Caco-2 (cell line): ENCODE measurements around the gene PLCB4. TPM values are rescaled to one million over a fixed set of nuclear protein-coding genes. Genes with fewer than 3 reads are reported as not detected.

Experiments used
- BruUV-seq: library from RNA; stranded (reverse); fragments of 400-500 nt; replicated peaks from 2 replicates; lab custom pipeline; 2021; lab: Mats Ljungman, UMichigan
- CTCF ChIA-PET: fragments of 300-600 bp; sonication (Branson Sonifier 250); formaldehyde crosslinking; loops from one replicate; lab custom pipeline; 2022; ENCODE audit warnings: antibody characterized with exemption; lab: Charles Lee
- POLR2A ChIA-PET: fragments of 300-600 bp; sonication (Branson Sonifier 250); formaldehyde crosslinking; loops from one replicate; lab custom pipeline; 2022; ENCODE audit warnings: antibody characterized with exemption; lab: Charles Lee
- DNase-seq, 2 experiments: peaks; one replicate each; pipeline versions ENCODE4 v3.0.0 to v3.0.0-alpha.2; 2020 to 2022
- H3K27me3 ChIP-seq: replicated peaks from 2 replicates; pipeline ENCODE4 v1.6.0; 2011; ENCODE audit warnings: low read length; ENCODE audit not compliant: control insufficient read depth, insufficient read depth
- H3K36me3 ChIP-seq: 2 replicates; pipeline ENCODE4 v1.5.1; 2011; ENCODE audit warnings: low read length; ENCODE audit not compliant: control insufficient read depth, insufficient read depth
- H3K4me1 ChIP-seq: fragments of 250-450 bp; sonication (Bioruptor Pico); 2 replicates; pipeline ENCODE4 v1.5.1; 2020; ENCODE audit warnings: mild to moderate bottlenecking
- H3K4me3 ChIP-seq: 2 replicates; pipeline ENCODE4 v1.5.1; 2011; ENCODE audit warnings: low read depth, mild to moderate bottlenecking, control low read depth, low read length
- H3K9me3 ChIP-seq: fragments of 250-450 bp; sonication (Bioruptor Pico); 2 replicates; pipeline ENCODE4 v1.5.1; 2020; ENCODE audit warnings: mild to moderate bottlenecking, moderate library complexity
- H3K27ac Mint-ChIP-seq: one replicate; pipeline ENCODE4 v1.8.0; 2022; ENCODE audit warnings: mixed read lengths; ENCODE audit not compliant: unreplicated experiment
- H3K27me3 Mint-ChIP-seq: one replicate; pipeline ENCODE4 v1.8.0; 2022; ENCODE audit warnings: mixed read lengths; ENCODE audit not compliant: insufficient read depth, unreplicated experiment
- H3K36me3 Mint-ChIP-seq: one replicate; pipeline ENCODE4 v1.8.0; 2022; ENCODE audit warnings: mild to moderate bottlenecking, mixed read lengths; ENCODE audit not compliant: insufficient read depth, unreplicated experiment
- H3K4me1 Mint-ChIP-seq: one replicate; pipeline ENCODE4 v1.8.0; 2022; ENCODE audit warnings: low read depth, mixed read lengths; ENCODE audit not compliant: unreplicated experiment
- H3K4me3 Mint-ChIP-seq: one replicate; pipeline ENCODE4 v1.8.0; 2022; ENCODE audit warnings: mild to moderate bottlenecking, moderate library complexity, mixed read lengths; ENCODE audit not compliant: unreplicated experiment
- H3K9me3 Mint-ChIP-seq: one replicate; pipeline ENCODE4 v1.8.0; 2022; ENCODE audit warnings: mixed read lengths; ENCODE audit not compliant: unreplicated experiment
- intact Hi-C: fragments of 100-400 bp; cut with micrococcal nuclease; formaldehyde crosslinking; loops from one replicate; pipeline ENCODE4 v1.10.0; 2022; ENCODE audit not compliant: unreplicated experiment
- total RNA-seq: library from RNA; stranded (reverse); gene quantifications from 2 replicates; pipeline ENCODE4 v1.2.3, GENCODE V29; 2022
- TF ChIP-seq, protein P1 (sequence below), 2 experiments: fragments of 200-600 bp in 1 of 2; IDR thresholded peaks; 1 replicate in 1 of 2; 2 replicates in 1 of 2; pipeline versions ENCODE4 v1.5.1 to v1.8.0; 2011 to 2022; ENCODE audit warnings: antibody characterized with exemption in 1 of 2, control low read depth in 1 of 2, inconsistent platforms in 1 of 2, low read depth in 1 of 2, low read length in 1 of 2, mild to moderate bottlenecking in 1 of 2, moderate library complexity in 1 of 2; ENCODE audit not compliant: insufficient read depth in 1 of 2, severe bottlenecking in 1 of 2, unreplicated experiment in 1 of 2

The PLCB4 gene
- total RNA-seq, 1 experiment from 2014 or later: 3.0 TPM

DNA sequence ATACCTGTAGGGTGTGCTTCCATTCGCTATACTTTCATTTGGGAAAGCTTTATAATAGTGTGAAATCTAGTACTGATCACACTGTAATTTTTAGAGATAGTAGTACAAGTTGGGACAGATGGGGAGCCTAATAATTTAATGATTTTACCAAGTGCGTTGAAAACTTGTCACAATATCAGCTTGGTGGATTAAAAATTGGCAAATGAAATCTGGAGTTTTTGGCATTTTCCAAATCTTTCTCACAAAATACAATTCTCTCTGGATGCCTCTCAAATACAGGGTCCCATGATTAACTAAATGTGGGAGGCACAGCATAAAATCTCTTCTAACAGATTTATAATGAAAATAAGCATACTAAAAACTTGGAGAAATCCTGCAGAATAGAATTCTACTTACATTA lies 96.4 kb downstream of the PLCB4 start:
- CTCF ChIA-PET: no interaction called here
- intact Hi-C loops: no loop called here
- no TSS peak for BruUV-seq

DNA sequence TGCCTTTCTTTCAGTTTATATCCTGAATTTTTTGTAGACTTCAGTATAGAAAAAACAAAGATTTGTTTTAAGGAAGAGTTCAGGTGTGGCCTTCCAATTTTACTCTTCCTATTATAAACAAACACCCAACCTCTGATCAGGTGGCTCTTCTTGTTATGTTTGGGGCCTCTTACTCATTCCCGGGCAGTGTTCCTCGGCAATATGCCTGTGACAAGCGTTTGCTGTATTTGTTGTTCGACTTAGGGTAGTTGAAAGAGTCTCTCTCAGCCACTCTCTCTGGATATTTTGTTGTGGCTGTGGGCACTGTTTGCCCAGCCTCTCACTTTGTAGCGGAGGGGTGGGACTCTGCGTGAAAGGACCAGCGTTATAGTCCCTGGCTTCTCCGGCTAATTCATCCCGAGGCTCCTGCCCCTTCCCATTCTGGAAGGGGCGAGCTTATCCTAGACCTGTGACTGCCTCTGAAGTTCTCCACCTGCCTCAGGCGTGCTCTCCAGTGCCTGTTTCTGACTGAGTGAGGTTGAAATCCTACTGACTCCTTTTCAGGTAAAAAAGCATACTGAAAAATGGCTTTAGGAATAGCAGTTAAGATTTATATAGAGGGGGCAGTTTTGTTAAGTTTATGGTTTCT lies 97.4 kb downstream of the PLCB4 start:
- H3K27ac Mint-ChIP-seq: no peak overlapping the region
- H3K4me3 ChIP-seq: no peak overlapping the region

More for the DNA sequence above, 96.4 kb downstream of the PLCB4 start:
- POLR2A ChIA-PET: no interaction called here
- Histone ChIP-seq H3K4me3 (no peak overlapping the region), H3K4me1 (no peaks in the 10 kb centered on the region), H3K36me3 (no peaks in the 10 kb centered on the region), H3K9me3 (no peaks in the 10 kb centered on the region), H3K27me3 (no peaks in the 10 kb centered on the region)
- H3K27me3 Mint-ChIP-seq: peaks cover 5% of the 10 kb centered on the region
- no peak for DNase-seq
- no peaks in the 10 kb centered on the region for H3K9me3 Mint-ChIP-seq
- no peaks in the 10 kb centered on the region for H3K4me1 Mint-ChIP-seq
- no peak overlapping the region for H3K4me3 Mint-ChIP-seq
- H3K36me3 Mint-ChIP-seq: no peaks in the 10 kb centered on the region
- H3K27ac Mint-ChIP-seq: no peak overlapping the region
- TF ChIP-seq, protein P1, sequence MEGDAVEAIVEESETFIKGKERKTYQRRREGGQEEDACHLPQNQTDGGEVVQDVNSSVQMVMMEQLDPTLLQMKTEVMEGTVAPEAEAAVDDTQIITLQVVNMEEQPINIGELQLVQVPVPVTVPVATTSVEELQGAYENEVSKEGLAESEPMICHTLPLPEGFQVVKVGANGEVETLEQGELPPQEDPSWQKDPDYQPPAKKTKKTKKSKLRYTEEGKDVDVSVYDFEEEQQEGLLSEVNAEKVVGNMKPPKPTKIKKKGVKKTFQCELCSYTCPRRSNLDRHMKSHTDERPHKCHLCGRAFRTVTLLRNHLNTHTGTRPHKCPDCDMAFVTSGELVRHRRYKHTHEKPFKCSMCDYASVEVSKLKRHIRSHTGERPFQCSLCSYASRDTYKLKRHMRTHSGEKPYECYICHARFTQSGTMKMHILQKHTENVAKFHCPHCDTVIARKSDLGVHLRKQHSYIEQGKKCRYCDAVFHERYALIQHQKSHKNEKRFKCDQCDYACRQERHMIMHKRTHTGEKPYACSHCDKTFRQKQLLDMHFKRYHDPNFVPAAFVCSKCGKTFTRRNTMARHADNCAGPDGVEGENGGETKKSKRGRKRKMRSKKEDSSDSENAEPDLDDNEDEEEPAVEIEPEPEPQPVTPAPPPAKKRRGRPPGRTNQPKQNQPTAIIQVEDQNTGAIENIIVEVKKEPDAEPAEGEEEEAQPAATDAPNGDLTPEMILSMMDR (IDR thresholded peaks at IDR 0.05; ENCODE audit: insufficient read depth in 1 of 2, low read depth in 1 of 2, low read length in 1 of 2, severe bottlenecking in 1 of 2, unreplicated experiment in 1 of 2): no peak

DNA sequence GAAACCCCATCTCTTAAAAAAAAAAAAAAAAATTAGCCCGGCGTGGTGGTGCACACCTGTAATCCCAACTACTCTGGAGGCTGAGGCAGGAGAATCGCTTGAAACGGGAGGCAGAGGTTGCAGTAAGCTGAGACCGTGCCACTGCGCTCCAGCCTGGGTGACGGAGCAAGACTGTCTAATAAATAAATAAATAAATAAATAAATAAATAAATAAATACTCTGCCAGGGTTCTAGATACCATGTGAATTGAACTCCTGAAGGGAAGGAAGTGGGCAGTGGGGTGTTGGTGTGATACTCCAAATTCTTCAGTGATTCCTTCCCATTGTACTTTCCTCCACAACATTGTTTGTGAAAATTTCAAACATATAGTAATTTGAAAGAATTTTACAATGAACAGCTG lies 100.5 kb downstream of the PLCB4 start:
- ChIA-PET POLR2A (no interaction called here), CTCF (no interaction called here)
- Histone ChIP-seq H3K27me3 (no peaks in the 10 kb centered on the region), H3K36me3 (no peaks in the 10 kb centered on the region), H3K9me3 (no peaks in the 10 kb centered on the region), H3K4me3 (no peak overlapping the region), H3K4me1 (no peaks in the 10 kb centered on the region)
- no peaks in the 10 kb centered on the region for H3K36me3 Mint-ChIP-seq
- no peak overlapping the region for H3K4me3 Mint-ChIP-seq
- no peak overlapping the region for H3K27ac Mint-ChIP-seq
- TF ChIP-seq, protein P1 (IDR thresholded peaks at IDR 0.05; ENCODE audit: insufficient read depth in 1 of 2, low read depth in 1 of 2, low read length in 1 of 2, severe bottlenecking in 1 of 2, unreplicated experiment in 1 of 2): no peak
- H3K4me1 Mint-ChIP-seq: no peaks in the 10 kb centered on the region
- no peaks in the 10 kb centered on the region for H3K9me3 Mint-ChIP-seq
- BruUV-seq: no TSS peak
- intact Hi-C loops: no loop called here
- DNase-seq: no peak
- H3K27me3 Mint-ChIP-seq: peaks cover 7% of the 10 kb centered on the region

More for the DNA sequence above, 97.4 kb downstream of the PLCB4 start:
- Histone ChIP-seq H3K36me3 (no peaks in the 10 kb centered on the region), H3K27me3 (no peaks in the 10 kb centered on the region), H3K4me1 (no peaks in the 10 kb centered on the region), H3K9me3 (no peaks in the 10 kb centered on the region)
- H3K27me3 Mint-ChIP-seq: peaks cover 5% of the 10 kb centered on the region
- no peaks in the 10 kb centered on the region for H3K4me1 Mint-ChIP-seq
- TF ChIP-seq, protein P1 (IDR thresholded peaks at IDR 0.05; ENCODE audit: insufficient read depth in 1 of 2, low read depth in 1 of 2, low read length in 1 of 2, severe bottlenecking in 1 of 2, unreplicated experiment in 1 of 2): no peak
- H3K36me3 Mint-ChIP-seq: no peaks in the 10 kb centered on the region
- no peaks in the 10 kb centered on the region for H3K9me3 Mint-ChIP-seq
- no peak for DNase-seq
- CTCF ChIA-PET: no interaction called here
- H3K4me3 Mint-ChIP-seq: no peak overlapping the region
- intact Hi-C loops: no loop called here
- BruUV-seq: no TSS peak
- POLR2A ChIA-PET: no interaction called here
